ENCODE data around the gene PMM1. TPM values are rescaled to one million over a fixed set of nuclear protein-coding genes. Genes with fewer than 3 reads are reported as not detected.

Gene PMM1
- total and polyA plus RNA-seq, 11 donors: 10.8 to 34.8 (median 22.9) TPM

DNA sequence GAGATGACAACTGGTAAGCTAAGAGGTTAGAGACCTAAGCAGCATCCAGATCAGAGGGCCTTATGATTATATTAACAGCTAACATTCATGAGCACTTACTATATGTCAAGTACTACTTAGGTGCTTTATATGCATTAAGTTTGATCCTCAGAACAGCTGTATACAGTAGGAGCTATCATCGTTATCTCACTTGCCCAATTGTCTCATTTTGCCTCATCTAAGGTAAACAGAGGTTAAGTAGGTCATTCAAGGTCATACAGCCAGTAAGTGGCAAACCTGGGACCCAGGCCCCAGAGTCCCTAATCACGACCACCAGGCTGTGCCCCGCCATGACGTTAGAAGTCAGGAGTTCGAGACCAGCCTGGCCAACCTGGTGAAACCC, 40.8 kb downstream of the PMM1 start:
- Histone ChIP-seq H3K27ac (no peak overlapping the region), H3K4me3 (no peak overlapping the region), H3K4me1 (peaks cover 0 to 12% (median 8%) of the 10 kb centered on the region in 12 donors), H3K36me3 (no peaks in the 10 kb centered on the region), H3K9me3 (no peaks in the 10 kb centered on the region), H3K27me3 (no peaks in the 10 kb centered on the region)
- ATAC-seq: no peak
- TF ChIP-seq, protein P1, sequence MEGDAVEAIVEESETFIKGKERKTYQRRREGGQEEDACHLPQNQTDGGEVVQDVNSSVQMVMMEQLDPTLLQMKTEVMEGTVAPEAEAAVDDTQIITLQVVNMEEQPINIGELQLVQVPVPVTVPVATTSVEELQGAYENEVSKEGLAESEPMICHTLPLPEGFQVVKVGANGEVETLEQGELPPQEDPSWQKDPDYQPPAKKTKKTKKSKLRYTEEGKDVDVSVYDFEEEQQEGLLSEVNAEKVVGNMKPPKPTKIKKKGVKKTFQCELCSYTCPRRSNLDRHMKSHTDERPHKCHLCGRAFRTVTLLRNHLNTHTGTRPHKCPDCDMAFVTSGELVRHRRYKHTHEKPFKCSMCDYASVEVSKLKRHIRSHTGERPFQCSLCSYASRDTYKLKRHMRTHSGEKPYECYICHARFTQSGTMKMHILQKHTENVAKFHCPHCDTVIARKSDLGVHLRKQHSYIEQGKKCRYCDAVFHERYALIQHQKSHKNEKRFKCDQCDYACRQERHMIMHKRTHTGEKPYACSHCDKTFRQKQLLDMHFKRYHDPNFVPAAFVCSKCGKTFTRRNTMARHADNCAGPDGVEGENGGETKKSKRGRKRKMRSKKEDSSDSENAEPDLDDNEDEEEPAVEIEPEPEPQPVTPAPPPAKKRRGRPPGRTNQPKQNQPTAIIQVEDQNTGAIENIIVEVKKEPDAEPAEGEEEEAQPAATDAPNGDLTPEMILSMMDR (IDR thresholded peaks at IDR 0.05): no peak
- no peak for TF ChIP-seq POLR2A (IDR thresholded peaks at IDR 0.05)
- intact Hi-C loops (cut with DNase I): loop anchor here in 2 of 10 donors (10.0 kb wide), 1 partner anchor 46 kb away; no protein-coding TSS in a partner anchor
- 89 to 97% (median 93%) methylated on average over 5 of the region's 5 CpGs for WGBS, 4 donors
- no peak for DNase-seq

DNA sequence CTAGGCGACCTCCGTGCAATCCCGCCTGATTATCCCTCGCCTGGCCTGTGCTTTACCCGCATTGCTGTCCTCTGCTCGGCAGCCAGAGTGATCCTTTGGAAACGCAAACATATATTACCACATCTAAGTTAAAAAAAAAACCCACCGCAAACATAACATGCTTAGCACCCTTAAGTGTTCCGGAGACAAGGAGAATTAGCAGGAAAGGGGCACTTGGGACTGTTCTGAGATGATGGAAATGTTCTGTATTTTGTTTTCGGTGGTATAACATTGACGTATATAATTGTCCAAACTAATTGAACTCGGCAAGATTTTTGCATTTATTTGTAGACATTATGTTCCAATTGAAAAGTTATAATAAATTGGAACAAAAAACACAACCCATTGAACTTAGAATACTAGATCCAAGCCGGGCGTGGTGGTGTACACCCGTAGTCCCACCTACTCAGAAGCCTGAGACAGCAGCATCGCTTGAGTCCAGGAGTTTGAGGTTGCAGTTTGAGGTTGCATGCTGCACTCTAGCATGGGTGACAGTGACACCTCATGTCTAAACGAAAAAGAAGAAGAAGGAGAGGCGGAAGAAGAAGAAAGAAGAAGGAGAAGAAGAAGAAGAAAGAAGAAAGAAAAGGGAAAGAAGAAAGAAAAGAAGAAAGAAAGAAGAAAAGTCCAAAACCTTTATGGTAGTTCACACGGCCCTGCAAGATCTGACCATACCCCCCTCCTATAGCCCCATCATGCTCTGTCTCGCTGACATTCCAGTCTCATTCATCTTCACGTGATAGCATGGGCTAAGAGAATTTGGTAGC, 44.8 kb downstream of the PMM1 start:
- ATAC-seq: no peak
- Histone ChIP-seq H3K9me3 (no peaks in the 10 kb centered on the region), H3K4me3 (peak overlapping the region in 10 of 12 donors; percentile 66 to 88 (median 78)), H3K4me1 (peaks cover 0 to 35% (median 21%) of the 10 kb centered on the region in 12 donors), H3K27me3 (no peaks in the 10 kb centered on the region), H3K36me3 (peaks cover 0 to 7% (median 0%) of the 10 kb centered on the region in 9 donors), H3K27ac (peak overlapping the region in 9 of 12 donors; percentile 0 to 92 (median 82))
- WGBS, 4 donors: 23 to 27% (median 27%) methylated on average over 21 of the region's 21 CpGs
- TF ChIP-seq, protein P1 (IDR thresholded peaks at IDR 0.05): no peak
- TF ChIP-seq POLR2A (IDR thresholded peaks at IDR 0.05): no peak
- no peak for DNase-seq
- intact Hi-C loops (cut with DNase I): loop anchor here in 7 of 10 donors (5.0 to 10.0 kb wide), 4 partner anchors 37 to 52 kb away; no protein-coding TSS in a partner anchor

- intact Hi-C loops (cut with DNase I): loop anchor here in 7 of 10 donors (5.0 to 10.0 kb wide), 4 partner anchors 38 to 53 kb away; no protein-coding TSS in a partner anchor
- Histone ChIP-seq H3K27me3 (no peaks in the 10 kb centered on the region), H3K4me3 (peak within 1 kb of the TSS; percentile 66 to 88 (median 78)), H3K4me1 (peaks cover 0 to 35% (median 22%) of the 10 kb centered on the region in 12 donors), H3K36me3 (peaks cover 0 to 14% (median 0%) of the 10 kb centered on the region in 9 donors), H3K9me3 (no peaks in the 10 kb centered on the region), H3K27ac (peak within 1 kb of the TSS; percentile 44 to 92 (median 84))
- WGBS, 4 donors: 0 to 1% (median 0%) methylated on average over 41 to 80 of the region's 80 CpGs
- DNase-seq (peak; percentile 98 to 100 (median 99)), ATAC-seq (peak; percentile 99 to 100 (median 99))
- TF ChIP-seq POLR2A (IDR thresholded peaks at IDR 0.05): peak in 1 of 2 donors; percentile 67
- TF ChIP-seq, protein P1 (IDR thresholded peaks at IDR 0.05): peak; percentile 36 to 74 (median 64)
Observed at GRCh38 chr22:41543854-41544670, 45.6 kb downstream of the PMM1 start, which contains the start of gene POLR3H. TSS of gene POLR3H (minus strand) at chr22:41544470. CDS start at chr22:41544101, 369 bp downstream.
